Neural cell (in vitro differentiated cells): ENCODE results near the gene IQSEC1.

Source experiments
- CTCF ChIP-seq: fragments of 450-650 bp; IDR thresholded peaks from 2 replicates; pipeline ENCODE4 v1.5.1; 2014; ENCODE audit warnings: antibody characterized with exemption, mild to moderate bottlenecking, moderate library complexity; ENCODE audit not compliant: poor library complexity, severe bottlenecking
- EP300 ChIP-seq: fragments of 450-650 bp; conservative IDR thresholded peaks from 2 replicates; pipeline ENCODE4 v1.6.1; 2014; ENCODE audit warnings: antibody characterized with exemption, mild to moderate bottlenecking, moderate library complexity; ENCODE audit not compliant: poor library complexity, severe bottlenecking
- EZH2 ChIP-seq: fragments of 200-600, 300-800 bp; shearing (Covaris generic), sonication (generic); IDR thresholded peaks from 2 replicates; pipeline ENCODE4 v1.6.1; 2014; ENCODE audit warnings: antibody characterized with exemption, low read length, borderline replicate concordance, mild to moderate bottlenecking; ENCODE audit not compliant: insufficient read depth, poor library complexity, severe bottlenecking
- MXI1 ChIP-seq: fragments of 450-650 bp; conservative IDR thresholded peaks from 2 replicates; pipeline ENCODE4 v1.6.1; 2014; ENCODE audit warnings: antibody characterized with exemption, mild to moderate bottlenecking; ENCODE audit not compliant: poor library complexity, severe bottlenecking
- POLR2AphosphoS5 ChIP-seq: IDR thresholded peaks from 2 replicates; pipeline ENCODE4 v1.6.1; 2012
- TF ChIP-seq, protein P1 (sequence below): IDR thresholded peaks from 2 replicates; pipeline ENCODE4 v1.6.1; 2012; ENCODE audit warnings: borderline replicate concordance

- no peak for TF ChIP-seq EZH2
- TF ChIP-seq EP300 = no peak
- no peak for TF ChIP-seq CTCF
- TF ChIP-seq POLR2AphosphoS5 = no peak
- no peak for TF ChIP-seq MXI1
- TF ChIP-seq, protein P1, sequence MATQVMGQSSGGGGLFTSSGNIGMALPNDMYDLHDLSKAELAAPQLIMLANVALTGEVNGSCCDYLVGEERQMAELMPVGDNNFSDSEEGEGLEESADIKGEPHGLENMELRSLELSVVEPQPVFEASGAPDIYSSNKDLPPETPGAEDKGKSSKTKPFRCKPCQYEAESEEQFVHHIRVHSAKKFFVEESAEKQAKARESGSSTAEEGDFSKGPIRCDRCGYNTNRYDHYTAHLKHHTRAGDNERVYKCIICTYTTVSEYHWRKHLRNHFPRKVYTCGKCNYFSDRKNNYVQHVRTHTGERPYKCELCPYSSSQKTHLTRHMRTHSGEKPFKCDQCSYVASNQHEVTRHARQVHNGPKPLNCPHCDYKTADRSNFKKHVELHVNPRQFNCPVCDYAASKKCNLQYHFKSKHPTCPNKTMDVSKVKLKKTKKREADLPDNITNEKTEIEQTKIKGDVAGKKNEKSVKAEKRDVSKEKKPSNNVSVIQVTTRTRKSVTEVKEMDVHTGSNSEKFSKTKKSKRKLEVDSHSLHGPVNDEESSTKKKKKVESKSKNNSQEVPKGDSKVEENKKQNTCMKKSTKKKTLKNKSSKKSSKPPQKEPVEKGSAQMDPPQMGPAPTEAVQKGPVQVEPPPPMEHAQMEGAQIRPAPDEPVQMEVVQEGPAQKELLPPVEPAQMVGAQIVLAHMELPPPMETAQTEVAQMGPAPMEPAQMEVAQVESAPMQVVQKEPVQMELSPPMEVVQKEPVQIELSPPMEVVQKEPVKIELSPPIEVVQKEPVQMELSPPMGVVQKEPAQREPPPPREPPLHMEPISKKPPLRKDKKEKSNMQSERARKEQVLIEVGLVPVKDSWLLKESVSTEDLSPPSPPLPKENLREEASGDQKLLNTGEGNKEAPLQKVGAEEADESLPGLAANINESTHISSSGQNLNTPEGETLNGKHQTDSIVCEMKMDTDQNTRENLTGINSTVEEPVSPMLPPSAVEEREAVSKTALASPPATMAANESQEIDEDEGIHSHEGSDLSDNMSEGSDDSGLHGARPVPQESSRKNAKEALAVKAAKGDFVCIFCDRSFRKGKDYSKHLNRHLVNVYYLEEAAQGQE = no peak
Measured at GRCh38 chr3:12902181-12902999, 170.8 kb downstream of the IQSEC1 start.
